ENCODE results near the gene HDAC3.

DNA sequence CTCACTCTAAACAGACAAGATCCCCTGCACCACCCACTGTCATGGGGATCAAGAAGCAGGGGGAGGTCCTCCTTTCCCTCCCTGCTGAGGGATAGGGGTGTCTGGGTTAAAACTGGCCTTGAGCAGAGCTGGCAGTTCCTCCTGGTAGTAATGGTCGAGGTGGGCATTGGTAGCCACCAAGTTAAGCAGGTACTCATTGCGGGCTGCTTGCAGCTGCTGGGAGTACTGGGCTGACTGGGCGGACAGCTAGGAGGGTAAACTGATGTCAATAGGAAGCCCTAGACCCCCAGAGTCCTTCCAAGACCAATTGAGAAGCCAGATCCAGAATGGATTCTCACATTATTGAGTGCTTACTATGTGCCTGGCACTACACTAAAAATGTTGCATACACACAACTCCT is 11.2 kb upstream of the HDAC3 start:
- no peak for TF ChIP-seq CTCF (IDR thresholded peaks at IDR 0.05)
- TF ChIP-seq POLR2AphosphoS5 (IDR thresholded peaks at IDR 0.05; ENCODE audit: insufficient read depth in 1 of 2, low read depth in 1 of 2): no peak

All from vagina (tissue), 2 donors.